HCT116 (cell line): ENCODE results near the gene FOXK2. TPM values are rescaled to one million over a fixed set of nuclear protein-coding genes. Genes with fewer than 3 reads are reported as not detected.

Experiments
- ATAC-seq: fragments of 200-7000 bp; cut with Tn5 transposase; 2 replicates; pipeline ENCODE4 v1.9.1; 2020; ENCODE audit warnings: mild to moderate bottlenecking, moderate library complexity
- BruUV-seq: library from RNA; stranded (reverse); fragments of 400-500 nt; replicated peaks from 2 replicates; lab custom pipeline; 2021; lab: Mats Ljungman, UMichigan
- CTCF ChIA-PET: fragments of 300-600 bp; sonication (Branson Sonifier 250); formaldehyde crosslinking; loops from one replicate; lab custom pipeline; 2021; ENCODE audit warnings: antibody characterized with exemption; lab: Charles Lee
- POLR2A ChIA-PET: fragments of 300-600, 350-600 bp; sonication (Branson Sonifier 250); formaldehyde crosslinking; loops from one replicate; lab custom pipeline; 2021; ENCODE audit warnings: antibody characterized with exemption; lab: Charles Lee
- RAD21 ChIA-PET, 2 experiments: fragments of 300-600 bp; sonication (Branson Sonifier 250); formaldehyde crosslinking; loops; one replicate each; lab custom pipeline; 2023; ENCODE audit warnings: low total read pairs in 2 of 2; ENCODE audit not compliant: uncharacterized antibody in 2 of 2, unreplicated experiment in 2 of 2, low non-redundant PET in 1 of 2; lab: Charles Lee
- DNase-seq: peaks from one replicate; pipeline ENCODE4 v3.0.0-alpha.2; 2010; ENCODE audit warnings: low read depth, low spot score
- H2AFZ ChIP-seq: fragments of 200-600 bp; shearing (Covaris generic), sonication (generic); 2 replicates; pipeline ENCODE4 v1.6.1; 2017; ENCODE audit warnings: low read depth, mixed run types, mixed read lengths, antibody characterized with exemption, low read length; ENCODE audit not compliant: poor library complexity, severe bottlenecking
- H3K27ac ChIP-seq: 2 replicates; pipeline ENCODE4 v1.5.1; 2012; ENCODE audit warnings: low read depth, low read length
- H3K27me3 ChIP-seq: fragments of 200-600 bp; sonication (generic); 2 replicates; pipeline ENCODE4 v1.6.1; 2016; ENCODE audit warnings: mixed run types, low read length, mixed read lengths; ENCODE audit not compliant: insufficient read depth
- H3K36me3 ChIP-seq, 2 experiments: fragments of 200-500 bp in 1 of 2; fragments of 200-600 bp in 1 of 2; sonication (Bioruptor generic) in 1 of 2; sonication (generic) in 1 of 2; 2 replicates each; pipeline versions ENCODE4 v1.5.1 to v1.6.1; 2014 to 2016; ENCODE audit warnings: low read length in 2 of 2, inconsistent platforms in 1 of 2, mixed read lengths in 1 of 2, mixed run types in 1 of 2; ENCODE audit not compliant: insufficient read depth in 2 of 2, control insufficient read depth in 1 of 2
- H3K4me1 ChIP-seq, 2 experiments: fragments of 200-600 bp in 1 of 2; sonication (generic) in 1 of 2; 2 replicates each; pipeline versions ENCODE4 v1.5.1 to v1.6.1; 2012 to 2017; ENCODE audit warnings: low read length in 2 of 2, inconsistent platforms in 1 of 2, mild to moderate bottlenecking in 1 of 2, mixed read lengths in 1 of 2, mixed run types in 1 of 2, moderate library complexity in 1 of 2; ENCODE audit not compliant: insufficient read depth in 2 of 2, control insufficient read depth in 1 of 2
- H3K4me2 ChIP-seq: fragments of 200-600 bp; sonication (generic); 2 replicates; pipeline ENCODE4 v1.6.1; 2017; ENCODE audit warnings: mixed run types, low read length, mixed read lengths
- H3K4me3 ChIP-seq, 2 experiments: fragments of 200-600 bp in 1 of 2; sonication (generic) in 1 of 2; replicated peaks in 1 of 2; 2 replicates each; pipeline ENCODE4 v1.5.1; 2011 to 2016; ENCODE audit warnings: low read length in 2 of 2, control low read depth in 1 of 2, low read depth in 1 of 2, mild to moderate bottlenecking in 1 of 2, mixed read lengths in 1 of 2, mixed run types in 1 of 2
- H3K79me2 ChIP-seq: fragments of 200-600 bp; sonication (generic); 2 replicates; pipeline ENCODE4 v1.6.1; 2017; ENCODE audit warnings: mild to moderate bottlenecking, mixed run types, low read length, moderate library complexity, mixed read lengths; ENCODE audit not compliant: insufficient read depth
- H3K9ac ChIP-seq: fragments of 200-600 bp; sonication (generic); 2 replicates; pipeline ENCODE4 v1.6.1; 2016; ENCODE audit warnings: low read length, mixed read lengths
- H3K9me2 ChIP-seq: fragments of 200-600 bp; sonication (generic), shearing (Covaris generic); 2 replicates; pipeline ENCODE4 v1.6.1; 2017; ENCODE audit warnings: mixed run types, mild to moderate bottlenecking, moderate library complexity; ENCODE audit not compliant: insufficient read depth
- H3K9me3 ChIP-seq, 2 experiments: fragments of 200-500 bp in 1 of 2; fragments of 200-600 bp in 1 of 2; sonication (Bioruptor generic) in 1 of 2; sonication (generic) in 1 of 2; 2 replicates each; pipeline ENCODE4 v1.6.1; 2014 to 2017; ENCODE audit warnings: low read length in 2 of 2, mixed read lengths in 2 of 2, inconsistent platforms in 1 of 2, low read depth in 1 of 2, mild to moderate bottlenecking in 1 of 2, mixed run types in 1 of 2, moderate library complexity in 1 of 2; ENCODE audit not compliant: control insufficient read depth in 1 of 2, insufficient read depth in 1 of 2
- H4K20me1 ChIP-seq: fragments of 200-600 bp; sonication (generic), shearing (Covaris generic); 2 replicates; pipeline ENCODE4 v1.6.1; 2017; ENCODE audit warnings: mixed run types, mild to moderate bottlenecking, moderate library complexity; ENCODE audit not compliant: insufficient read depth
- CBX3 ChIP-seq: IDR thresholded peaks from 2 replicates; pipeline ENCODE4 v1.6.1; 2012; ENCODE audit warnings: low read depth
- EZH2 ChIP-seq: fragments of 200-600 bp; sonication (generic); IDR thresholded peaks from 2 replicates; pipeline ENCODE4 v1.6.1; 2017; ENCODE audit warnings: antibody characterized with exemption, mixed run types
- FOSL1 ChIP-seq: IDR thresholded peaks from 2 replicates; pipeline ENCODE4 v1.6.1; 2012; ENCODE audit warnings: low read depth
- JUND ChIP-seq: IDR thresholded peaks from 2 replicates; pipeline ENCODE4 v1.6.1; 2012
- POLR2A ChIP-seq: IDR thresholded peaks from 2 replicates; pipeline ENCODE4 v1.7.0; 2011; ENCODE audit warnings: borderline replicate concordance; ENCODE audit not compliant: insufficient read depth, insufficient read length; ENCODE audit errors: extremely low read depth
- POLR2AphosphoS5 ChIP-seq: IDR thresholded peaks from 2 replicates; pipeline ENCODE4 v1.6.1; 2011; ENCODE audit warnings: mild to moderate bottlenecking, low read depth, low read length, moderate library complexity
- RAD21 ChIP-seq: IDR thresholded peaks from 2 replicates; pipeline ENCODE4 v1.6.1; 2012; ENCODE audit warnings: low read depth, mild to moderate bottlenecking
- REST ChIP-seq: IDR thresholded peaks from 2 replicates; pipeline ENCODE4 v1.6.1; 2012; ENCODE audit warnings: low read depth
- SIN3A ChIP-seq: IDR thresholded peaks from 2 replicates; pipeline ENCODE4 v1.6.1; 2012; ENCODE audit warnings: low read depth
- SP1 ChIP-seq: IDR thresholded peaks from 2 replicates; pipeline ENCODE4 v1.6.1; 2012; ENCODE audit warnings: low read depth
- SRF ChIP-seq: IDR thresholded peaks from 2 replicates; pipeline ENCODE4 v1.6.1; 2012; ENCODE audit warnings: low read depth
- TCF7L2 ChIP-seq: IDR thresholded peaks from 2 replicates; pipeline ENCODE4 v1.7.0; 2011; ENCODE audit warnings: borderline replicate concordance, inconsistent platforms; ENCODE audit not compliant: insufficient read depth, insufficient read length; ENCODE audit errors: extremely low read depth
- YY1 ChIP-seq: IDR thresholded peaks from 2 replicates; pipeline ENCODE4 v1.6.1; 2011; ENCODE audit warnings: low read length, low read depth, moderate library complexity, mild to moderate bottlenecking; ENCODE audit not compliant: insufficient replicate concordance; ENCODE audit errors: extremely low read depth
- ZNF274 ChIP-seq: fragments of 200-500 bp; sonication (Bioruptor generic); IDR thresholded peaks from 2 replicates; pipeline ENCODE4 v1.6.1; 2014; ENCODE audit warnings: mild to moderate bottlenecking, low read depth, low read length, inconsistent platforms
- intact Hi-C: fragments of 100-400 bp; cut with micrococcal nuclease; formaldehyde crosslinking; loops from 2 replicates; pipeline ENCODE4 v1.10.0; 2022
- total RNA-seq: library from RNA; stranded (reverse); gene quantifications from one replicate; pipeline ENCODE4 v1.2.1, GENCODE V29; 2021; ENCODE audit not compliant: unreplicated experiment
- TF ChIP-seq, protein P1 (sequence below): IDR thresholded peaks from 2 replicates; pipeline ENCODE4 v1.6.1; 2011; ENCODE audit warnings: mild to moderate bottlenecking, low read length, moderate library complexity; ENCODE audit not compliant: insufficient replicate concordance; ENCODE audit errors: extremely low read depth
- TF ChIP-seq, protein P2 (sequence below), 3 experiments: fragments of 200-600 bp in 1 of 3; sonication (generic) in 1 of 3; IDR thresholded peaks in 2 of 3; conservative IDR thresholded peaks in 1 of 3; 2 replicates each; pipeline ENCODE4 v1.5.1; 2012 to 2017; ENCODE audit warnings: low read depth in 2 of 3, low read length in 2 of 3, antibody characterized with exemption in 1 of 3, borderline replicate concordance in 1 of 3, control low read depth in 1 of 3, mild to moderate bottlenecking in 1 of 3, mixed read lengths in 1 of 3, mixed run types in 1 of 3, moderate library complexity in 1 of 3; ENCODE audit not compliant: insufficient read depth in 1 of 3

The FOXK2 gene
- total RNA-seq, 1 experiment from 2014 or later = 122 TPM

- H3K4me2 ChIP-seq = peak overlapping the region; percentile 99
- H2AFZ ChIP-seq = no peak overlapping the region
- DNase-seq (no peak), ATAC-seq (no peak)
- H3K36me3 ChIP-seq = peaks cover 34 to 39% of the 10 kb centered on the region in 2 experiments; a peak in 3 of 4 replicates
- peaks cover 7% of the 10 kb centered on the region; the same call in 1 of the 2 replicates for H4K20me1 ChIP-seq
- H3K4me3 ChIP-seq = no peak overlapping the region
- peaks cover 49% of the 10 kb centered on the region for H3K79me2 ChIP-seq
- no peaks in the 10 kb centered on the region for H3K9me2 ChIP-seq
- H3K4me1 ChIP-seq = peaks cover 14 to 44% of the 10 kb centered on the region in 2 experiments
- RAD21 ChIA-PET = no interaction called here
- BruUV-seq = no TSS peak
- POLR2A ChIA-PET = no interaction called here
- CTCF ChIA-PET = no interaction called here
- TF ChIP-seq JUND = no peak
- TF ChIP-seq ZNF274 = no peak
- TF ChIP-seq POLR2A = no peak
- no peak for TF ChIP-seq YY1
- TF ChIP-seq, protein P1, sequence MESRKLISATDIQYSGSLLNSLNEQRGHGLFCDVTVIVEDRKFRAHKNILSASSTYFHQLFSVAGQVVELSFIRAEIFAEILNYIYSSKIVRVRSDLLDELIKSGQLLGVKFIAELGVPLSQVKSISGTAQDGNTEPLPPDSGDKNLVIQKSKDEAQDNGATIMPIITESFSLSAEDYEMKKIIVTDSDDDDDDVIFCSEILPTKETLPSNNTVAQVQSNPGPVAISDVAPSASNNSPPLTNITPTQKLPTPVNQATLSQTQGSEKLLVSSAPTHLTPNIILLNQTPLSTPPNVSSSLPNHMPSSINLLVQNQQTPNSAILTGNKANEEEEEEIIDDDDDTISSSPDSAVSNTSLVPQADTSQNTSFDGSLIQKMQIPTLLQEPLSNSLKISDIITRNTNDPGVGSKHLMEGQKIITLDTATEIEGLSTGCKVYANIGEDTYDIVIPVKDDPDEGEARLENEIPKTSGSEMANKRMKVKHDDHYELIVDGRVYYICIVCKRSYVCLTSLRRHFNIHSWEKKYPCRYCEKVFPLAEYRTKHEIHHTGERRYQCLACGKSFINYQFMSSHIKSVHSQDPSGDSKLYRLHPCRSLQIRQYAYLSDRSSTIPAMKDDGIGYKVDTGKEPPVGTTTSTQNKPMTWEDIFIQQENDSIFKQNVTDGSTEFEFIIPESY = no peak
- no peak for TF ChIP-seq CBX3
- no peak for TF ChIP-seq FOSL1
- TF ChIP-seq, protein P2, sequence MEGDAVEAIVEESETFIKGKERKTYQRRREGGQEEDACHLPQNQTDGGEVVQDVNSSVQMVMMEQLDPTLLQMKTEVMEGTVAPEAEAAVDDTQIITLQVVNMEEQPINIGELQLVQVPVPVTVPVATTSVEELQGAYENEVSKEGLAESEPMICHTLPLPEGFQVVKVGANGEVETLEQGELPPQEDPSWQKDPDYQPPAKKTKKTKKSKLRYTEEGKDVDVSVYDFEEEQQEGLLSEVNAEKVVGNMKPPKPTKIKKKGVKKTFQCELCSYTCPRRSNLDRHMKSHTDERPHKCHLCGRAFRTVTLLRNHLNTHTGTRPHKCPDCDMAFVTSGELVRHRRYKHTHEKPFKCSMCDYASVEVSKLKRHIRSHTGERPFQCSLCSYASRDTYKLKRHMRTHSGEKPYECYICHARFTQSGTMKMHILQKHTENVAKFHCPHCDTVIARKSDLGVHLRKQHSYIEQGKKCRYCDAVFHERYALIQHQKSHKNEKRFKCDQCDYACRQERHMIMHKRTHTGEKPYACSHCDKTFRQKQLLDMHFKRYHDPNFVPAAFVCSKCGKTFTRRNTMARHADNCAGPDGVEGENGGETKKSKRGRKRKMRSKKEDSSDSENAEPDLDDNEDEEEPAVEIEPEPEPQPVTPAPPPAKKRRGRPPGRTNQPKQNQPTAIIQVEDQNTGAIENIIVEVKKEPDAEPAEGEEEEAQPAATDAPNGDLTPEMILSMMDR (IDR thresholded peaks at IDR 0.05 in 2 of 3, conservative IDR thresholded peaks at IDR 0.05 in 1 of 3; ENCODE audit: borderline replicate concordance in 1 of 3, insufficient read depth in 1 of 3, low read depth in 2 of 3, low read length in 2 of 3) = no peak
- TF ChIP-seq EZH2 = no peak
- no peak for TF ChIP-seq RAD21
- no peak for TF ChIP-seq SRF
- TF ChIP-seq SP1 = no peak
- no peak for TF ChIP-seq REST
- TF ChIP-seq POLR2AphosphoS5 = no peak
- TF ChIP-seq TCF7L2 = no peak
- no peak for TF ChIP-seq SIN3A
- TF ChIP-seq, all 23 proteins: peak for 0
- H3K9me3 ChIP-seq = no peaks in the 10 kb centered on the region
- H3K9ac ChIP-seq = peak overlapping the region; percentile 0; the same call in 1 of the 2 replicates
- intact Hi-C loops = loop anchor here (2.0 kb wide), 1 partner anchor 254 kb away; no protein-coding TSS in a partner anchor
- H3K27ac ChIP-seq = peak overlapping the region; percentile 98
- H3K27me3 ChIP-seq = no peaks in the 10 kb centered on the region
Measured at GRCh38 chr17:82592289-82592766, 72.8 kb downstream of the FOXK2 start.
